Memory B cell (primary cell): ENCODE data around the gene MYOM1.
"Not testable (repeated sequence)": the region's sequence is repeated elsewhere in the genome, so short reads cannot be mapped to it uniquely, and the experiment has no call there.

Experiments used
- ATAC-seq: fragments of 150-1000 bp; cut with Tn5 transposase; 2 replicates; pipeline ENCODE4 v1.10.0; 2021; ENCODE audit warnings: low read depth, mild to moderate bottlenecking, moderate library complexity
- DNase-seq, 2 donors: peaks; one replicate each; pipeline ENCODE4 v3.0.0; 2022; ENCODE audit warnings: low spot score in 2 of 2
- H3K27ac Mint-ChIP-seq: one replicate; pipeline ENCODE4 v1.8.0; 2022; ENCODE audit warnings: mild to moderate bottlenecking, moderate library complexity, mixed read lengths
- H3K27me3 Mint-ChIP-seq: one replicate; pipeline ENCODE4 v1.8.0; 2022; ENCODE audit warnings: mixed read lengths
- H3K36me3 Mint-ChIP-seq: one replicate; pipeline ENCODE4 v1.8.0; 2022; ENCODE audit warnings: mild to moderate bottlenecking, mixed read lengths
- H3K4me1 Mint-ChIP-seq: one replicate; pipeline ENCODE4 v1.8.0; 2022; ENCODE audit warnings: mixed read lengths
- H3K4me3 Mint-ChIP-seq: one replicate; pipeline ENCODE4 v1.8.0; 2022; ENCODE audit warnings: mild to moderate bottlenecking, moderate library complexity, mixed read lengths
- H3K9me3 Mint-ChIP-seq: one replicate; pipeline ENCODE4 v1.8.0; 2022; ENCODE audit warnings: mixed read lengths

The MYOM1 gene

GRCh38 chr18:3066341-3067110, 153.2 kb downstream of the MYOM1 start:
- Mint-ChIP-seq H3K4me3 (no peak overlapping the region), H3K4me1 (peaks cover 13% of the 10 kb centered on the region), H3K36me3 (peaks cover 2% of the 10 kb centered on the region)

GRCh38 chr18:3063766-3064165, 156.0 kb downstream of the MYOM1 start:
- H3K36me3 Mint-ChIP-seq, H3K4me3 Mint-ChIP-seq, DNase-seq, H3K27ac Mint-ChIP-seq, ATAC-seq, H3K9me3 Mint-ChIP-seq, H3K27me3 Mint-ChIP-seq: not testable (repeated sequence)
- peaks cover 25% of the 10 kb centered on the region for H3K4me1 Mint-ChIP-seq

More at GRCh38 chr18:3066341-3067110, 153.2 kb downstream of the MYOM1 start:
- Mint-ChIP-seq H3K27me3 (no peaks in the 10 kb centered on the region), H3K27ac (no peak overlapping the region), H3K9me3 (no peaks in the 10 kb centered on the region)
- ATAC-seq (no peak), DNase-seq (no peak)

GRCh38 chr18:3062798-3063680, 156.7 kb downstream of the MYOM1 start:
- Mint-ChIP-seq H3K4me1 (peaks cover 30% of the 10 kb centered on the region), H3K27ac (peak overlapping the region; percentile 30)

GRCh38 chr18:3061581-3062312, 158.0 kb downstream of the MYOM1 start:
- H3K27ac Mint-ChIP-seq = peak overlapping the region; percentile 86
- H3K36me3 Mint-ChIP-seq = no peaks in the 10 kb centered on the region
- DNase-seq (no peak), ATAC-seq (no peak)
- peaks cover 26% of the 10 kb centered on the region for H3K4me1 Mint-ChIP-seq
- peaks cover 3% of the 10 kb centered on the region for H3K27me3 Mint-ChIP-seq
- no peaks in the 10 kb centered on the region for H3K9me3 Mint-ChIP-seq
- H3K4me3 Mint-ChIP-seq = no peak overlapping the region

More at GRCh38 chr18:3062798-3063680, 156.7 kb downstream of the MYOM1 start:
- Mint-ChIP-seq H3K27me3 (peaks cover 3% of the 10 kb centered on the region), H3K9me3 (no peaks in the 10 kb centered on the region), H3K4me3 (no peak overlapping the region), H3K36me3 (no peaks in the 10 kb centered on the region)
- DNase-seq (peak; percentile 30 to 42), ATAC-seq (peak; percentile 66)

GRCh38 chr18:3060667-3061580, 158.8 kb downstream of the MYOM1 start:
- ATAC-seq (peak; percentile 40), DNase-seq (no peak)
- peaks cover 28% of the 10 kb centered on the region for H3K4me1 Mint-ChIP-seq
- H3K9me3 Mint-ChIP-seq = no peaks in the 10 kb centered on the region
- peak overlapping the region; percentile 86 for H3K27ac Mint-ChIP-seq
- H3K36me3 Mint-ChIP-seq = no peaks in the 10 kb centered on the region
- H3K4me3 Mint-ChIP-seq = peak overlapping the region; percentile 11
- H3K27me3 Mint-ChIP-seq = peaks cover 3% of the 10 kb centered on the region

- Mint-ChIP-seq H3K9me3 (no peaks in the 10 kb centered on the region), H3K4me1 (peaks cover 28% of the 10 kb centered on the region), H3K27me3 (peaks cover 4% of the 10 kb centered on the region), H3K27ac (no peak overlapping the region), H3K4me3 (no peak overlapping the region), H3K36me3 (peaks cover 2% of the 10 kb centered on the region)
- no peak for DNase-seq
- peak; percentile 56 for ATAC-seq
These were observed 160.5 kb downstream of the MYOM1 start for GRCh38 chr18:3059272-3059671.

GRCh38 chr18:3058328-3059191, 161.2 kb downstream of the MYOM1 start:
- Mint-ChIP-seq H3K4me1 (peaks cover 28% of the 10 kb centered on the region), H3K27ac (peak overlapping the region; percentile 75), H3K9me3 (peaks cover under 1% of the 10 kb centered on the region), H3K27me3 (peaks cover 7% of the 10 kb centered on the region), H3K4me3 (no peak overlapping the region), H3K36me3 (peaks cover 4% of the 10 kb centered on the region)
- DNase-seq (no peak), ATAC-seq (no peak)

- H3K9me3 Mint-ChIP-seq = peaks cover 6% of the 10 kb centered on the region
- H3K4me3 Mint-ChIP-seq = no peak overlapping the region
- DNase-seq = no peak
- ATAC-seq = no peak
- peaks cover 13% of the 10 kb centered on the region for H3K27me3 Mint-ChIP-seq
- H3K27ac Mint-ChIP-seq = no peak overlapping the region
- peaks cover 25% of the 10 kb centered on the region for H3K4me1 Mint-ChIP-seq
- H3K36me3 Mint-ChIP-seq = peaks cover 6% of the 10 kb centered on the region
These were observed 162.2 kb downstream of the MYOM1 start for GRCh38 chr18:3057526-3057925.

- ATAC-seq (no peak), DNase-seq (no peak)
- Mint-ChIP-seq H3K4me1 (peaks cover 25% of the 10 kb centered on the region), H3K36me3 (peaks cover 6% of the 10 kb centered on the region), H3K27me3 (peaks cover 17% of the 10 kb centered on the region), H3K4me3 (no peak overlapping the region), H3K9me3 (peaks cover 6% of the 10 kb centered on the region), H3K27ac (no peak overlapping the region)
These were observed 163.5 kb downstream of the MYOM1 start for GRCh38 chr18:3056311-3056710.

GRCh38 chr18:3055816-3056215, 164.0 kb downstream of the MYOM1 start:
- peaks cover 6% of the 10 kb centered on the region for H3K36me3 Mint-ChIP-seq
- ATAC-seq = no peak
- peaks cover 6% of the 10 kb centered on the region for H3K9me3 Mint-ChIP-seq
- no peak overlapping the region for H3K4me3 Mint-ChIP-seq
- DNase-seq = no peak
- peaks cover 22% of the 10 kb centered on the region for H3K4me1 Mint-ChIP-seq
- H3K27ac Mint-ChIP-seq = no peak overlapping the region
- peaks cover 17% of the 10 kb centered on the region for H3K27me3 Mint-ChIP-seq

- DNase-seq (no peak), ATAC-seq (no peak)
- Mint-ChIP-seq H3K27me3 (peaks cover 17% of the 10 kb centered on the region), H3K27ac (no peak overlapping the region), H3K4me3 (no peak overlapping the region), H3K9me3 (peaks cover 6% of the 10 kb centered on the region), H3K4me1 (peaks cover 17% of the 10 kb centered on the region), H3K36me3 (peaks cover 6% of the 10 kb centered on the region)
These were observed 164.5 kb downstream of the MYOM1 start for GRCh38 chr18:3055186-3055728.

- no peak overlapping the region for H3K27ac Mint-ChIP-seq
- no peak for DNase-seq
- ATAC-seq = no peak
- H3K36me3 Mint-ChIP-seq = peaks cover 6% of the 10 kb centered on the region
- peaks cover 17% of the 10 kb centered on the region for H3K27me3 Mint-ChIP-seq
- peaks cover 6% of the 10 kb centered on the region for H3K9me3 Mint-ChIP-seq
- peaks cover 16% of the 10 kb centered on the region for H3K4me1 Mint-ChIP-seq
- H3K4me3 Mint-ChIP-seq = no peak overlapping the region
These were observed 165.0 kb downstream of the MYOM1 start for GRCh38 chr18:3054780-3055179.
